ENCODE data around the gene BRD8.
"Not testable (repeated sequence)": the region's sequence is repeated elsewhere in the genome, so short reads cannot be mapped to it uniquely, and the experiment has no call there.

Gene BRD8

DNA sequence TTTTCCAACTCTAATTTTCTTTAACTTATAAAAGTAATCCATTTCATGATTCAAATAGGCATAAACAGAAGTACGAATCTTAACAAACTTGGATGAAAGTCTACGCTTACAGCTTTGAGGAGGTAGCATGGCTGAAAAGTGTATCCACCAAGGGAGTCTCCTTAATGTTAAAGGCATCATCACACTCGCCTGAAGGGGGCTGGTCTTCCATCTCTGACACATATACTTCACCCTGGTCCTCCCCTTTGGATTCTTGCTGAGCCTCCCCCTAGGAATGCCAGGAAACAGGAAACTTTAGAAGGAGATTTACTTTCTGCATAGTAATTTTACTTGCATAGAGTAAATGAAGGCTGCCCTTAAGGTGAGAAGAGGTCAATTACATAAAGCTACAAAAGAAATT, 28.9 kb downstream of the BRD8 start:
- no peak overlapping the region for H3K23ac ChIP-seq (ENCODE audit: low read length)
- no peaks in the 10 kb centered on the region for H3K79me1 ChIP-seq (ENCODE audit: low read length)
- no peaks in the 10 kb centered on the region for H3K4me1 ChIP-seq (ENCODE audit: control insufficient read depth in 1 of 2, insufficient read depth in 2 of 2, low read length in 2 of 2)
- no peak for DNase-seq
- H3K79me2 ChIP-seq (ENCODE audit: control insufficient read depth, insufficient read depth, low read length, poor library complexity) = no peaks in the 10 kb centered on the region
- no peak overlapping the region for H3K27ac ChIP-seq (ENCODE audit: low read depth, low read length)
- H4K8ac ChIP-seq (ENCODE audit: low read depth, low read length) = no peak overlapping the region
- no peaks in the 10 kb centered on the region for H3K36me3 ChIP-seq (ENCODE audit: control insufficient read depth in 1 of 2, insufficient read depth in 2 of 2, low read length in 2 of 2)
- H2BK5ac ChIP-seq (ENCODE audit: low read depth, low read length, poor library complexity) = no peak overlapping the region
- no peak overlapping the region for H3K4ac ChIP-seq (ENCODE audit: low read depth, low read length)
- no peak overlapping the region for H3K4me2 ChIP-seq (ENCODE audit: low read length)
- no peak overlapping the region for H2BK120ac ChIP-seq (ENCODE audit: insufficient read depth, low read length, poor library complexity)
- H3K18ac ChIP-seq (ENCODE audit: low read length) = no peak overlapping the region
- no peak overlapping the region for H4K91ac ChIP-seq (ENCODE audit: low read depth, low read length)
- no CpG with 5 or more reads among the region's 3 CpGs for WGBS (ENCODE audit: extremely low coverage, insufficient coverage, insufficient read length)
- no peaks in the 10 kb centered on the region for H3K27me3 ChIP-seq (ENCODE audit: insufficient read depth, low read length)
- H2AK5ac ChIP-seq (ENCODE audit: low read length) = no peak overlapping the region
- no peak overlapping the region for H3K9ac ChIP-seq (ENCODE audit: low read length)
- H3K4me3 ChIP-seq (ENCODE audit: low read depth, low read length) = no peak overlapping the region
- no peak overlapping the region for H2AFZ ChIP-seq (ENCODE audit: insufficient read depth, low read length, poor library complexity)
- no peak overlapping the region for H2BK12ac ChIP-seq (ENCODE audit: low read length)
- no peak overlapping the region for H4K12ac ChIP-seq (ENCODE audit: low read depth, low read length)
- H3K14ac ChIP-seq (ENCODE audit: low read length) = no peak overlapping the region
- H3K9me3 ChIP-seq (ENCODE audit: insufficient read depth, low read depth, low read length) = no peaks in the 10 kb centered on the region

DNA sequence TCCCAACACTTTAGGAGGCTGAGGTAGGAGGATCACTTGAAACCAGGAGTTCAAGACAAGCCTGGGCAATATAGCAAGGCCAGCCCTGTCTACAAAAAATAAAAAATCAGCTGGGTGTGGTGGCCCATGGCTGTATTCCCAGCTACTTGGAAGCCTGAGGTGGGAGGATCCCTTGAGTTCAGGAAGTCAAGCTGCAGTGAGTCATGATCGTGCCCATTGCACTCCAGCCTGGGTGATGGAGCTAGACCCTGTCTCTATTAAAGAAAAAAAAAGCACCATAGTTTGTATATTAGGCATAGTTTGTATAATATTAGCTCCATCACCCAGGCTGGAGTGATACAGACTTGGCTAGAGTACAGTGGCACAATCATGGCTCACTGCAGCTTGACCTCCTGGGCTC, 29.6 kb downstream of the BRD8 start:
- Histone ChIP-seq H4K12ac (ENCODE audit: low read depth, low read length) (no peak overlapping the region), H3K4me3 (ENCODE audit: low read depth, low read length) (no peak overlapping the region), H3K27me3 (ENCODE audit: insufficient read depth, low read length) (no peaks in the 10 kb centered on the region), H3K27ac (ENCODE audit: low read depth, low read length) (no peak overlapping the region), H4K91ac (ENCODE audit: low read depth, low read length) (no peak overlapping the region), H2AFZ (ENCODE audit: insufficient read depth, low read length, poor library complexity) (no peak overlapping the region), H3K18ac (ENCODE audit: low read length) (no peak overlapping the region), H2BK5ac (ENCODE audit: low read depth, low read length, poor library complexity) (no peak overlapping the region), H3K14ac (ENCODE audit: low read length) (no peak overlapping the region), H3K36me3 (ENCODE audit: control insufficient read depth in 1 of 2, insufficient read depth in 2 of 2, low read length in 2 of 2) (no peaks in the 10 kb centered on the region), H2AK5ac (ENCODE audit: low read length) (no peak overlapping the region), H3K4me1 (ENCODE audit: control insufficient read depth in 1 of 2, insufficient read depth in 2 of 2, low read length in 2 of 2) (no peaks in the 10 kb centered on the region), H4K8ac (ENCODE audit: low read depth, low read length) (no peak overlapping the region), H3K4me2 (ENCODE audit: low read length) (no peak overlapping the region), H3K79me2 (ENCODE audit: control insufficient read depth, insufficient read depth, low read length, poor library complexity) (no peaks in the 10 kb centered on the region), H3K23ac (ENCODE audit: low read length) (no peak overlapping the region), H3K79me1 (ENCODE audit: low read length) (no peaks in the 10 kb centered on the region), H3K9me3 (ENCODE audit: insufficient read depth, low read depth, low read length) (no peaks in the 10 kb centered on the region), H3K4ac (ENCODE audit: low read depth, low read length) (no peak overlapping the region), H3K9ac (ENCODE audit: low read length) (no peak overlapping the region), H2BK120ac (ENCODE audit: insufficient read depth, low read length, poor library complexity) (no peak overlapping the region), H2BK12ac (ENCODE audit: low read length) (no peak overlapping the region)
- no peak for DNase-seq
- no CpG with 5 or more reads among the region's 1 CpG for WGBS (ENCODE audit: extremely low coverage, insufficient coverage, insufficient read length)

DNA sequence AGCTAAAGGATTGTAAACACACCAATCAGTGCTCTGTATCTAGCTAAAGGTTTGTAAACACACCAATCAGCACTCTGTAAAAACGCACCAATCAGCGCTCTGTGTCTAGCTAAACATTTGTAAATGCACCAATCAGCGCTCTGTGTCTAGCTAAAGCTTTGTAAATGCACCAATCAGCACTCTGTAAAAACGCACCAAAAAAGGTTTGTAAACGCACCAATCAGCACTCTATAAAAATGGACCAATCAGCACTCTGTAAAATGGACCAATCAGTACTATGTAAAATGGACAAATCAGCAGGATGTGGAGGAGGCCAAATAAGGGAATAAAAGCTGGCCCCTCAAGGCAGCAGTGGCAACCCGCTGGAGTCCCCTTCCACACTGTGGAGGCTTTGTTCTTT, 34.9 kb downstream of the BRD8 start:
- not testable (repeated sequence) for H3K27me3 ChIP-seq (ENCODE audit: insufficient read depth, low read length); H3K79me1 ChIP-seq (ENCODE audit: low read length); H3K4ac ChIP-seq (ENCODE audit: low read depth, low read length); H3K36me3 ChIP-seq (ENCODE audit: control insufficient read depth in 1 of 2, insufficient read depth in 2 of 2, low read length in 2 of 2); H3K4me3 ChIP-seq (ENCODE audit: low read depth, low read length); H2BK12ac ChIP-seq (ENCODE audit: low read length); H3K4me2 ChIP-seq (ENCODE audit: low read length); H3K23ac ChIP-seq (ENCODE audit: low read length); H2AK5ac ChIP-seq (ENCODE audit: low read length); H3K27ac ChIP-seq (ENCODE audit: low read depth, low read length); H4K12ac ChIP-seq (ENCODE audit: low read depth, low read length); H3K79me2 ChIP-seq (ENCODE audit: control insufficient read depth, insufficient read depth, low read length, poor library complexity); H3K14ac ChIP-seq (ENCODE audit: low read length); H4K91ac ChIP-seq (ENCODE audit: low read depth, low read length); H2BK120ac ChIP-seq (ENCODE audit: insufficient read depth, low read length, poor library complexity); H3K9ac ChIP-seq (ENCODE audit: low read length); DNase-seq; H4K8ac ChIP-seq (ENCODE audit: low read depth, low read length); H3K18ac ChIP-seq (ENCODE audit: low read length); H3K9me3 ChIP-seq (ENCODE audit: insufficient read depth, low read depth, low read length); H2BK5ac ChIP-seq (ENCODE audit: low read depth, low read length, poor library complexity); H2AFZ ChIP-seq (ENCODE audit: insufficient read depth, low read length, poor library complexity); H3K4me1 ChIP-seq (ENCODE audit: control insufficient read depth in 1 of 2, insufficient read depth in 2 of 2, low read length in 2 of 2)
- no CpG with 5 or more reads among the region's 6 CpGs for WGBS (ENCODE audit: extremely low coverage, insufficient coverage, insufficient read length)

DNA sequence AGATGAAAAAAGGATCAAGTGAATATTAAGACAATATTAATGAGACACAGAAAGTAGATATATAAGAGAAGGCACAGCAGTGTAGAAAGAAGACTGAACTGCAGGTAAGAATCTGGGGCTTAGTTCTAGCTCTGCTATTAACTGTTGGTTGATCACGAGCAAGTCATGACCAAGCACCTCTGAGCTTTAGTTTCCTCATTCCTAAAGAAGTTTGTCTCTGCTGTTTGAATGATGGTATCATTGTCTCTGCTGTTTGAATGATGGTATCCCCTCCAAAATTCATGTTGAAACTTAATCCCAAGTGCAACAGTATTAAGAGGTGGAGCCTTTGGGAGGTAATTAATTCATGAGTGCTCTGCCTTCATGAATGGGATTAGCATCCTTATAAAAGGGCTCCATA, 36.7 kb downstream of the BRD8 start:
- Histone ChIP-seq H3K79me2 (ENCODE audit: control insufficient read depth, insufficient read depth, low read length, poor library complexity) (no peaks in the 10 kb centered on the region), H3K23ac (ENCODE audit: low read length) (no peak overlapping the region), H4K91ac (ENCODE audit: low read depth, low read length) (no peak overlapping the region), H3K9me3 (ENCODE audit: insufficient read depth, low read depth, low read length) (no peaks in the 10 kb centered on the region), H2BK12ac (ENCODE audit: low read length) (no peak overlapping the region), H3K4me2 (ENCODE audit: low read length) (no peak overlapping the region), H3K79me1 (ENCODE audit: low read length) (no peaks in the 10 kb centered on the region), H3K27ac (ENCODE audit: low read depth, low read length) (no peak overlapping the region), H4K8ac (ENCODE audit: low read depth, low read length) (no peak overlapping the region), H2BK5ac (ENCODE audit: low read depth, low read length, poor library complexity) (no peak overlapping the region), H3K14ac (ENCODE audit: low read length) (no peak overlapping the region), H3K4ac (ENCODE audit: low read depth, low read length) (no peak overlapping the region), H2AK5ac (ENCODE audit: low read length) (no peak overlapping the region), H2AFZ (ENCODE audit: insufficient read depth, low read length, poor library complexity) (no peak overlapping the region), H3K4me1 (ENCODE audit: control insufficient read depth in 1 of 2, insufficient read depth in 2 of 2, low read length in 2 of 2) (no peaks in the 10 kb centered on the region), H3K18ac (ENCODE audit: low read length) (no peak overlapping the region), H4K12ac (ENCODE audit: low read depth, low read length) (no peak overlapping the region), H3K4me3 (ENCODE audit: low read depth, low read length) (no peak overlapping the region), H3K27me3 (ENCODE audit: insufficient read depth, low read length) (no peaks in the 10 kb centered on the region), H2BK120ac (ENCODE audit: insufficient read depth, low read length, poor library complexity) (no peak overlapping the region), H3K9ac (ENCODE audit: low read length) (no peak overlapping the region), H3K36me3 (ENCODE audit: control insufficient read depth in 1 of 2, insufficient read depth in 2 of 2, low read length in 2 of 2) (no peaks in the 10 kb centered on the region)
- no CpG with 5 or more reads among the region's 1 CpG for WGBS (ENCODE audit: extremely low coverage, insufficient coverage, insufficient read length)
- DNase-seq = no peak

All from trophoblast cell (in vitro differentiated cells and primary cell).